OCI-LY1 (cell line): ENCODE data around the gene ITGB8.
"Not testable (repeated sequence)": the region's sequence is repeated elsewhere in the genome, so short reads cannot be mapped to it uniquely, and the experiment has no call there.

Experiments used
- H2AFZ ChIP-seq: fragments of 200-600 bp; sonication (generic), shearing (Covaris generic); 2 replicates; pipeline ENCODE4 v1.6.0; 2014; ENCODE audit warnings: antibody characterized with exemption, mild to moderate bottlenecking, low read length
- H3F3A ChIP-seq: fragments of 200-600 bp; sonication (generic), shearing (Covaris generic); 2 replicates; pipeline ENCODE4 v1.6.0; 2014; ENCODE audit warnings: mild to moderate bottlenecking, antibody characterized with exemption, low read length, moderate library complexity; ENCODE audit not compliant: insufficient read depth
- H3K27ac ChIP-seq: fragments of 200-600 bp; sonication (generic); 2 replicates; pipeline ENCODE4 v1.5.1; 2014; ENCODE audit warnings: low read length, mixed run types, mild to moderate bottlenecking, low read depth; ENCODE audit not compliant: poor library complexity, severe bottlenecking
- H3K27me3 ChIP-seq: fragments of 200-600 bp; sonication (generic); 2 replicates; pipeline ENCODE4 v1.6.0; 2014; ENCODE audit warnings: antibody characterized with exemption, mild to moderate bottlenecking, low read length, moderate library complexity; ENCODE audit not compliant: insufficient read depth
- H3K36me3 ChIP-seq: fragments of 200-600 bp; sonication (generic); 2 replicates; pipeline ENCODE4 v1.6.1; 2014; ENCODE audit warnings: mild to moderate bottlenecking, antibody characterized with exemption, low read length, moderate library complexity, mixed read lengths; ENCODE audit not compliant: insufficient read depth
- H3K4me1 ChIP-seq: fragments of 200-600 bp; sonication (generic); 2 replicates; pipeline ENCODE4 v1.5.1; 2014; ENCODE audit warnings: mild to moderate bottlenecking, low read length, moderate library complexity; ENCODE audit not compliant: insufficient read depth, severe bottlenecking
- H3K4me2 ChIP-seq: fragments of 200-600 bp; sonication (generic), shearing (Covaris generic); 2 replicates; pipeline ENCODE4 v1.6.1; 2014; ENCODE audit warnings: low read length
- H3K4me3 ChIP-seq: fragments of 200-600 bp; sonication (generic); 2 replicates; pipeline ENCODE4 v1.5.1; 2014; ENCODE audit warnings: low read length, low read depth, mild to moderate bottlenecking, mixed read lengths; ENCODE audit not compliant: poor library complexity, severe bottlenecking
- H3K79me2 ChIP-seq: fragments of 200-600 bp; shearing (Covaris generic); 2 replicates; pipeline ENCODE4 v1.6.1; 2016; ENCODE audit warnings: mixed run types, low read length, mixed read lengths; ENCODE audit not compliant: insufficient read depth
- H3K9ac ChIP-seq: fragments of 200-600 bp; sonication (generic), shearing (Covaris generic); 2 replicates; pipeline ENCODE4 v1.6.1; 2014; ENCODE audit warnings: mild to moderate bottlenecking, low read length, mixed read lengths
- H3K9me2 ChIP-seq: fragments of 200-600 bp; sonication (generic), shearing (Covaris generic); 2 replicates; pipeline ENCODE4 v1.6.1; 2014; ENCODE audit warnings: low read depth, mild to moderate bottlenecking, low read length, mixed read lengths
- H3K9me3 ChIP-seq: fragments of 200-600 bp; shearing (Covaris generic); 2 replicates; pipeline ENCODE4 v1.6.1; 2014; ENCODE audit warnings: low read length, mixed read lengths
- H4K20me1 ChIP-seq: fragments of 200-600 bp; sonication (generic), shearing (Covaris generic); 2 replicates; pipeline ENCODE4 v1.6.0; 2016; ENCODE audit warnings: mild to moderate bottlenecking, low read length; ENCODE audit not compliant: insufficient read depth
- CTCF ChIP-seq: fragments of 200-600 bp; sonication (generic), shearing (Covaris generic); IDR thresholded peaks from 2 replicates; pipeline ENCODE4 v1.5.1; 2017; ENCODE audit warnings: mild to moderate bottlenecking, antibody characterized with exemption, low read length, moderate library complexity, mixed read lengths
- EZH2 ChIP-seq: fragments of 200-600 bp; sonication (generic), shearing (Covaris generic); IDR thresholded peaks from 2 replicates; pipeline ENCODE4 v1.8.0; 2017; ENCODE audit warnings: borderline replicate concordance, mixed run types, mild to moderate bottlenecking, antibody characterized with exemption, low read length, moderate library complexity, mixed read lengths

Gene ITGB8

GRCh38 chr7:20385126-20385525 lies 54.4 kb downstream of the ITGB8 start:
- H3K9me3 ChIP-seq: no peaks in the 10 kb centered on the region
- TF ChIP-seq CTCF (no peak), EZH2 (no peak)
- H3K4me1 ChIP-seq: peaks cover 8% of the 10 kb centered on the region
- H3F3A ChIP-seq: no peaks in the 10 kb centered on the region
- no peak overlapping the region for H3K27ac ChIP-seq
- H2AFZ ChIP-seq: no peak overlapping the region
- no peaks in the 10 kb centered on the region for H3K27me3 ChIP-seq
- no peaks in the 10 kb centered on the region for H3K79me2 ChIP-seq
- H3K4me2 ChIP-seq: no peak overlapping the region
- no peak overlapping the region for H3K9ac ChIP-seq
- H3K9me2 ChIP-seq: no peaks in the 10 kb centered on the region
- H3K4me3 ChIP-seq: no peak overlapping the region
- H3K36me3 ChIP-seq: peaks cover 50% of the 10 kb centered on the region
- no peaks in the 10 kb centered on the region for H4K20me1 ChIP-seq

- Histone ChIP-seq H3K4me3 (no peak overlapping the region), H3F3A (peaks cover 4% of the 10 kb centered on the region; the same call in 1 of the 2 replicates), H3K4me1 (peaks cover 8% of the 10 kb centered on the region), H3K27ac (no peak overlapping the region), H3K4me2 (no peak overlapping the region), H3K9ac (no peak overlapping the region), H3K79me2 (no peaks in the 10 kb centered on the region), H3K36me3 (peaks cover 39% of the 10 kb centered on the region), H2AFZ (no peak overlapping the region), H3K9me2 (no peaks in the 10 kb centered on the region), H3K9me3 (no peaks in the 10 kb centered on the region), H4K20me1 (no peaks in the 10 kb centered on the region), H3K27me3 (no peaks in the 10 kb centered on the region)
- TF ChIP-seq CTCF: no peak
- no peak for TF ChIP-seq EZH2
These were observed 57.4 kb downstream of the ITGB8 start for GRCh38 chr7:20388084-20388483.

- H3K4me3 ChIP-seq, H3K9ac ChIP-seq, H3K9me2 ChIP-seq, H3K9me3 ChIP-seq, H3K27me3 ChIP-seq, H4K20me1 ChIP-seq, H3K79me2 ChIP-seq, H2AFZ ChIP-seq, H3K4me1 ChIP-seq, H3K27ac ChIP-seq, H3F3A ChIP-seq, H3K4me2 ChIP-seq: not testable (repeated sequence)
- H3K36me3 ChIP-seq: peaks cover 32% of the 10 kb centered on the region
These were observed 58.5 kb downstream of the ITGB8 start for GRCh38 chr7:20389192-20389591.

- Histone ChIP-seq H3K9ac (no peak overlapping the region), H3K79me2 (no peaks in the 10 kb centered on the region), H3K27ac (no peak overlapping the region), H2AFZ (no peak overlapping the region), H4K20me1 (no peaks in the 10 kb centered on the region), H3K4me1 (peaks cover 8% of the 10 kb centered on the region), H3K9me2 (no peaks in the 10 kb centered on the region), H3K36me3 (peaks cover 48% of the 10 kb centered on the region), H3K4me2 (no peak overlapping the region), H3K4me3 (no peak overlapping the region), H3K27me3 (no peaks in the 10 kb centered on the region), H3K9me3 (no peaks in the 10 kb centered on the region), H3F3A (peaks cover 4% of the 10 kb centered on the region; the same call in 1 of the 2 replicates)
- no peak for TF ChIP-seq EZH2
- TF ChIP-seq CTCF: no peak
These were observed 62.4 kb downstream of the ITGB8 start for GRCh38 chr7:20393021-20393610.
